Measurements from ENCODE around the gene MFSD11.
"Not testable (repeated sequence)": the region's sequence is repeated elsewhere in the genome, so short reads cannot be mapped to it uniquely, and the experiment has no call there.

GRCh38 chr17:76712321-76712720, 25.6 kb upstream of the MFSD11 start:
- not testable (repeated sequence) for TF ChIP-seq POLR2A, POLR2AphosphoS5 (IDR thresholded peaks at IDR 0.05)
- TF ChIP-seq, protein P1, sequence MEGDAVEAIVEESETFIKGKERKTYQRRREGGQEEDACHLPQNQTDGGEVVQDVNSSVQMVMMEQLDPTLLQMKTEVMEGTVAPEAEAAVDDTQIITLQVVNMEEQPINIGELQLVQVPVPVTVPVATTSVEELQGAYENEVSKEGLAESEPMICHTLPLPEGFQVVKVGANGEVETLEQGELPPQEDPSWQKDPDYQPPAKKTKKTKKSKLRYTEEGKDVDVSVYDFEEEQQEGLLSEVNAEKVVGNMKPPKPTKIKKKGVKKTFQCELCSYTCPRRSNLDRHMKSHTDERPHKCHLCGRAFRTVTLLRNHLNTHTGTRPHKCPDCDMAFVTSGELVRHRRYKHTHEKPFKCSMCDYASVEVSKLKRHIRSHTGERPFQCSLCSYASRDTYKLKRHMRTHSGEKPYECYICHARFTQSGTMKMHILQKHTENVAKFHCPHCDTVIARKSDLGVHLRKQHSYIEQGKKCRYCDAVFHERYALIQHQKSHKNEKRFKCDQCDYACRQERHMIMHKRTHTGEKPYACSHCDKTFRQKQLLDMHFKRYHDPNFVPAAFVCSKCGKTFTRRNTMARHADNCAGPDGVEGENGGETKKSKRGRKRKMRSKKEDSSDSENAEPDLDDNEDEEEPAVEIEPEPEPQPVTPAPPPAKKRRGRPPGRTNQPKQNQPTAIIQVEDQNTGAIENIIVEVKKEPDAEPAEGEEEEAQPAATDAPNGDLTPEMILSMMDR (IDR thresholded peaks at IDR 0.05), result not testable (repeated sequence)
